CD14-positive monocyte (primary cell): ENCODE results near the gene CDC16. TPM values are rescaled to one million over a fixed set of nuclear protein-coding genes. Genes with fewer than 3 reads are reported as not detected.

Experiments used
- DNase-seq, 3 donors: peaks; one replicate each; pipeline ENCODE4 v3.0.0-alpha.2; 2011 to 2022
- H2AFZ ChIP-seq: 2 replicates; pipeline ENCODE4 v1.6.0; 2012; ENCODE audit warnings: mild to moderate bottlenecking, low read depth, low read length, inconsistent platforms; ENCODE audit not compliant: insufficient read depth, poor library complexity, severe bottlenecking
- H3K27ac ChIP-seq, 2 donors: 1 replicate in 1 of 2; 2 replicates in 1 of 2; pipeline ENCODE4 v1.5.1; 2012 to 2013; ENCODE audit warnings: low read length in 2 of 2, control low read depth in 1 of 2, inconsistent platforms in 1 of 2, low read depth in 1 of 2, mild to moderate bottlenecking in 1 of 2
- H3K27me3 ChIP-seq, 2 donors: one replicate each; pipeline versions ENCODE4 v1.6.0 to v1.6.1; 2011 to 2013; ENCODE audit warnings: low read length in 2 of 2; ENCODE audit not compliant: control insufficient read depth in 2 of 2, insufficient read depth in 2 of 2
- H3K36me3 ChIP-seq, 2 donors: replicated peaks in 1 of 2; 1 replicate in 1 of 2; 2 replicates in 1 of 2; pipeline versions ENCODE4 v1.5.1 to v1.6.1; 2012 to 2013; ENCODE audit warnings: low read length in 2 of 2, control low read depth in 1 of 2, inconsistent platforms in 1 of 2, mild to moderate bottlenecking in 1 of 2; ENCODE audit not compliant: insufficient read depth in 2 of 2, control insufficient read depth in 1 of 2
- H3K4me1 ChIP-seq, 2 donors: 1 replicate in 1 of 2; 2 replicates in 1 of 2; pipeline versions ENCODE4 v1.5.1 to v1.6.1; 2012 to 2013; ENCODE audit warnings: low read length in 2 of 2, control low read depth in 1 of 2, inconsistent platforms in 1 of 2, mild to moderate bottlenecking in 1 of 2, moderate library complexity in 1 of 2; ENCODE audit not compliant: insufficient read depth in 2 of 2, control insufficient read depth in 1 of 2
- H3K4me2 ChIP-seq: replicated peaks from 2 replicates; pipeline ENCODE3; 2012; ENCODE audit warnings: low read length, moderate library complexity, mild to moderate bottlenecking; ENCODE audit not compliant: poor library complexity, severe bottlenecking; ENCODE audit errors: extremely low read depth
- H3K4me3 ChIP-seq, 3 experiments: fragments of 200-600 bp in 1 of 3; sonication (generic) in 1 of 3; replicated peaks in 1 of 3; 1 replicate in 2 of 3; 2 replicates in 1 of 3; pipeline ENCODE4 v1.5.1; 2011 to 2013; ENCODE audit warnings: low read length in 3 of 3, mild to moderate bottlenecking in 3 of 3, control low read depth in 2 of 3, low read depth in 2 of 3, inconsistent platforms in 1 of 3, moderate library complexity in 1 of 3
- H3K79me2 ChIP-seq: 2 replicates; pipeline ENCODE4 v1.6.0; 2012; ENCODE audit warnings: mild to moderate bottlenecking, control low read depth, inconsistent platforms, low read length, moderate library complexity; ENCODE audit not compliant: insufficient read depth
- H3K9ac ChIP-seq: 2 replicates; pipeline ENCODE4 v1.6.0; 2017; ENCODE audit warnings: low read length, mild to moderate bottlenecking; ENCODE audit not compliant: insufficient read depth, poor library complexity, severe bottlenecking
- H3K9me3 ChIP-seq, 2 donors: replicated peaks in 1 of 2; 1 replicate in 1 of 2; 2 replicates in 1 of 2; pipeline versions ENCODE4 v1.5.1 to v1.6.1; 2012 to 2013; ENCODE audit warnings: low read length in 2 of 2, control low read depth in 1 of 2; ENCODE audit not compliant: control insufficient read depth in 1 of 2, insufficient read depth in 1 of 2
- H4K20me1 ChIP-seq: 2 replicates; pipeline ENCODE4 v1.6.0; 2012; ENCODE audit warnings: mild to moderate bottlenecking, low read length, control low read depth, moderate library complexity; ENCODE audit not compliant: insufficient read depth
- H3K27ac Mint-ChIP-seq, 7 donors: one replicate each; pipeline ENCODE4 v1.8.0; 2020; ENCODE audit warnings: mild to moderate bottlenecking in 7 of 7, mixed read lengths in 7 of 7, moderate library complexity in 6 of 7, inconsistent platforms in 2 of 7
- H3K27me3 Mint-ChIP-seq, 3 donors: one replicate each; pipeline ENCODE4 v1.8.0; 2021 to 2022; ENCODE audit warnings: low read depth in 3 of 3, mild to moderate bottlenecking in 3 of 3, mixed read lengths in 3 of 3, moderate library complexity in 3 of 3, inconsistent platforms in 1 of 3
- H3K36me3 Mint-ChIP-seq, 2 donors: one replicate each; pipeline ENCODE4 v1.8.0; 2020; ENCODE audit warnings: mixed read lengths in 2 of 2, inconsistent platforms in 1 of 2, mild to moderate bottlenecking in 1 of 2
- H3K4me1 Mint-ChIP-seq: one replicate; pipeline ENCODE4 v1.8.0; 2020; ENCODE audit warnings: mild to moderate bottlenecking, mixed read lengths
- H3K4me3 Mint-ChIP-seq, 2 donors: one replicate each; pipeline ENCODE4 v1.8.0; 2020; ENCODE audit warnings: mild to moderate bottlenecking in 2 of 2, mixed read lengths in 2 of 2, moderate library complexity in 1 of 2
- H3K9me3 Mint-ChIP-seq, 7 donors: one replicate each; pipeline ENCODE4 v1.8.0; 2020 to 2022; ENCODE audit warnings: mixed read lengths in 7 of 7, mild to moderate bottlenecking in 6 of 7, moderate library complexity in 6 of 7, inconsistent platforms in 2 of 7
- CTCF ChIP-seq: fragments of 200-600 bp; IDR thresholded peaks from one replicate; pipeline ENCODE4 v1.8.0; 2022; ENCODE audit warnings: antibody characterized with exemption, mild to moderate bottlenecking
- WGBS: methylation state at CpG from one replicate; pipeline ENCODE4 v1.1.5; 2013; ENCODE audit warnings: missing lambda C conversion rate; ENCODE audit not compliant: insufficient coverage; 5-methylcytosine and 5-hydroxymethylcytosine counted together
- intact Hi-C, 2 donors: fragments of 100-400 bp; cut with micrococcal nuclease; formaldehyde crosslinking; loops; one replicate each; pipeline versions ENCODE4 v1.15.0 to v1.15.1; 2023
- polyA plus RNA-seq, 3 donors: library from polyadenylated mRNA; depleted of rRNA in 1 of 3; unstranded in 2 of 3; stranded (reverse) in 1 of 3; fragments of 300-500 nt in 2 of 3; fragments of >200 nt in 1 of 3; fragmentation: Illumina TruSeq in 2 of 3; gene quantifications; 1 replicate in 2 of 3; 2 replicates in 1 of 3; pipeline ENCODE4 v1.2.3, GENCODE V29; 2012 to 2021

The CDC16 gene
- polyA plus RNA-seq, 3 donors, result 15.6 to 72.1 (median 21.1) TPM

GRCh38 chr13:114283576-114283975 lies 48.9 kb downstream of the CDC16 start:
- Mint-ChIP-seq H3K27ac (peak overlapping the region in 5 of 7 donors; percentile 21 to 71 (median 40)), H3K27me3 (peaks cover 0 to 5% (median 2%) of the 10 kb centered on the region in 3 donors), H3K4me3 (no peak overlapping the region), H3K9me3 (no peaks in the 10 kb centered on the region), H3K36me3 (peaks cover 42 to 54% of the 10 kb centered on the region in 2 donors), H3K4me1 (peaks cover 26% of the 10 kb centered on the region)
- no peak overlapping the region for H2AFZ ChIP-seq
- no CpG with 5 or more reads among the region's 3 CpGs for WGBS
- no peak for DNase-seq
- H3K4me3 ChIP-seq, result no peak overlapping the region
- H3K9ac ChIP-seq, result no peak overlapping the region
- peak overlapping the region in 1 of 2 donors; percentile 48 for H3K27ac ChIP-seq
- intact Hi-C loops, result no loop called here
- H3K27me3 ChIP-seq, result no peaks in the 10 kb centered on the region
- TF ChIP-seq CTCF, result no peak
- no peaks in the 10 kb centered on the region for H3K9me3 ChIP-seq
- H3K4me1 ChIP-seq, result peaks cover 14 to 19% of the 10 kb centered on the region in 2 donors
- peaks cover 39% of the 10 kb centered on the region for H3K79me2 ChIP-seq
- H3K36me3 ChIP-seq, result peaks cover 33 to 43% of the 10 kb centered on the region in 2 donors
- peaks cover 18% of the 10 kb centered on the region for H4K20me1 ChIP-seq
- H3K4me2 ChIP-seq, result no peak overlapping the region

GRCh38 chr13:114284680-114285079 lies 50.0 kb downstream of the CDC16 start:
- peaks cover 51 to 65% of the 10 kb centered on the region in 2 donors for H3K36me3 Mint-ChIP-seq
- H3K79me2 ChIP-seq, result peaks cover 39% of the 10 kb centered on the region

More at GRCh38 chr13:114284680-114285079, 50.0 kb downstream of the CDC16 start:
- TF ChIP-seq CTCF, result no peak
- H3K4me2 ChIP-seq, result no peak overlapping the region
- DNase-seq, result no peak
- Mint-ChIP-seq H3K4me1 (peaks cover 24% of the 10 kb centered on the region), H3K27me3 (peaks cover 0 to 6% (median 2%) of the 10 kb centered on the region in 3 donors), H3K4me3 (no peak overlapping the region), H3K9me3 (no peaks in the 10 kb centered on the region), H3K27ac (peak overlapping the region in 1 of 7 donors; percentile 13)
- WGBS, result no CpG with 5 or more reads among the region's 8 CpGs
- no peaks in the 10 kb centered on the region for H3K9me3 ChIP-seq
- H3K27ac ChIP-seq, result peak overlapping the region in 1 of 2 donors; percentile 36
- H3K4me1 ChIP-seq, result peaks cover 14 to 19% of the 10 kb centered on the region in 2 donors
- no peak overlapping the region for H2AFZ ChIP-seq
- H4K20me1 ChIP-seq, result peaks cover 18% of the 10 kb centered on the region
- H3K27me3 ChIP-seq, result no peaks in the 10 kb centered on the region
- intact Hi-C loops, result no loop called here
- H3K9ac ChIP-seq, result no peak overlapping the region
- H3K4me3 ChIP-seq, result no peak overlapping the region
- H3K36me3 ChIP-seq, result peaks cover 40 to 53% of the 10 kb centered on the region in 2 donors
